K562 (cell line): ENCODE measurements around the gene RAB31. TPM values are rescaled to one million over a fixed set of nuclear protein-coding genes. Genes with fewer than 3 reads are reported as not detected.

Source experiments
- ATF1 ChIP-seq, 2 experiments: fragments of 450-650 bp in 1 of 2; IDR thresholded peaks; 2 replicates each; pipeline ENCODE4 v1.6.1; 2016; ENCODE audit warnings: missing compliant biosample characterization in 1 of 2, missing genetic modification characterization in 1 of 2
- BDP1 ChIP-seq: IDR thresholded peaks from 3 replicates; pipeline ENCODE4 v1.6.1; 2011; ENCODE audit not compliant: insufficient read length, insufficient read depth
- BRCA1 ChIP-seq, 2 experiments: fragments of 450-650 bp in 1 of 2; sonication (generic) in 1 of 2; formaldehyde crosslinking in 1 of 2; IDR thresholded peaks; 2 replicates each; pipeline versions ENCODE4 v1.5.0 to v1.6.1; 2017 to 2020; ENCODE audit warnings: mild to moderate bottlenecking in 1 of 2, missing genetic modification reagents in 1 of 2
- FUS ChIP-seq: fragments of 200-400 bp; formaldehyde crosslinking; optimal IDR thresholded peaks from 2 replicates; pipeline ENCODE3; 2017; ENCODE audit warnings: low read depth, low read length
- HES1 ChIP-seq: fragments of 450-650 bp; IDR thresholded peaks from 2 replicates; pipeline ENCODE4 v1.6.1; 2016; ENCODE audit warnings: low read depth, mild to moderate bottlenecking, moderate library complexity
- ID3 ChIP-seq, 2 experiments: fragments of 250-450 bp in 1 of 2; fragments of 450-650 bp in 1 of 2; sonication (Bioruptor Pico) in 1 of 2; IDR thresholded peaks; 2 replicates each; pipeline versions ENCODE4 v1.6.1 to v1.8.0; 2016 to 2021; ENCODE audit warnings: mild to moderate bottlenecking in 2 of 2, moderate library complexity in 2 of 2, missing compliant biosample characterization in 1 of 2, missing genetic modification characterization in 1 of 2
- JUN ChIP-seq, 2 experiments: sonication (generic) in 1 of 2; formaldehyde crosslinking in 1 of 2; IDR thresholded peaks; 2 replicates each; pipeline versions ENCODE4 v1.6.1 to v1.8.0; 2012 to 2022; ENCODE audit warnings: borderline replicate concordance in 2 of 2, mild to moderate bottlenecking in 2 of 2, improper control_type of control experiment in 1 of 2, low read depth in 1 of 2, low read length in 1 of 2, missing genetic modification reagents in 1 of 2
- MTA3 ChIP-seq: fragments of 450-650 bp; formaldehyde crosslinking; IDR thresholded peaks from 2 replicates; pipeline ENCODE4 v1.6.1; 2017; ENCODE audit warnings: mild to moderate bottlenecking, borderline replicate concordance
- NR2F6 ChIP-seq: fragments of 450-650 bp; formaldehyde crosslinking; IDR thresholded peaks from 2 replicates; pipeline ENCODE4 v1.4.0; 2020; ENCODE audit warnings: mild to moderate bottlenecking
- PHF8 ChIP-seq: fragments of 200-600 bp; sonication (generic); IDR thresholded peaks from 2 replicates; pipeline ENCODE4 v1.6.1; 2012; ENCODE audit warnings: mixed run types, mild to moderate bottlenecking, inconsistent platforms, low read length, moderate library complexity, borderline replicate concordance
- SAP30 ChIP-seq: fragments of 200-600 bp; sonication (generic); IDR thresholded peaks from 2 replicates; pipeline ENCODE4 v1.6.1; 2012; ENCODE audit warnings: borderline replicate concordance, low read depth, mild to moderate bottlenecking, moderate library complexity, low read length, control low read depth, inconsistent platforms; ENCODE audit not compliant: insufficient read depth, poor library complexity, severe bottlenecking
- SNRNP70 ChIP-seq: fragments of 200-400 bp; formaldehyde crosslinking; optimal IDR thresholded peaks from 2 replicates; pipeline ENCODE3; 2017; ENCODE audit warnings: low read depth, low read length
- TARDBP ChIP-seq: fragments of 450-650 bp; IDR thresholded peaks from 2 replicates; pipeline ENCODE4 v1.6.1; 2016
- TRIM25 ChIP-seq: fragments of 450-650 bp; IDR thresholded peaks from 2 replicates; pipeline ENCODE4 v1.7.0; 2016; ENCODE audit warnings: borderline replicate concordance
- ZBTB43 ChIP-seq: sonication (generic); formaldehyde crosslinking; IDR thresholded peaks from 2 replicates; pipeline ENCODE4 v1.8.0; 2023; ENCODE audit warnings: mild to moderate bottlenecking, missing genetic modification reagents
- ZFPM2 ChIP-seq: fragments of 250-450 bp; sonication (Bioruptor Pico); IDR thresholded peaks from 2 replicates; pipeline ENCODE4 v1.5.1; 2022; ENCODE audit warnings: mild to moderate bottlenecking
- ZNF398 ChIP-seq: fragments of 250-450 bp; sonication (Bioruptor Pico); IDR thresholded peaks from 2 replicates; pipeline ENCODE4 v1.8.0; 2021; ENCODE audit warnings: moderate library complexity, mild to moderate bottlenecking, inconsistent platforms
- ZNF740 ChIP-seq, 3 experiments: fragments of 200-800 bp in 1 of 3; sonication (Bioruptor generic) in 1 of 3; sonication (generic) in 1 of 3; formaldehyde crosslinking in 1 of 3; IDR thresholded peaks; 2 replicates each; pipeline versions ENCODE4 v1.6.1 to v1.8.0; 2016 to 2022; ENCODE audit warnings: mild to moderate bottlenecking in 2 of 3, missing compliant biosample characterization in 2 of 3, missing genetic modification characterization in 2 of 3, missing genetic modification reagents in 1 of 3
- polyA plus RNA-seq, 8 experiments: library from polyadenylated mRNA; depleted of rRNA in 4 of 8; stranded (reverse) in 5 of 8; unstranded in 3 of 8; fragments of >200 nt; fragmentation: Nextera tagmentation in 2 of 8; fragmentation: Illumina TruSeq in 1 of 8; extraction: Ambion mirVana in 2 of 8; extraction: Trizol in 1 of 8; gene quantifications; 2 replicates each; pipeline versions ENCODE4 v1.2.1 to v1.2.3, GENCODE V29; 2011 to 2014; ENCODE audit warnings: inconsistent platforms in 1 of 8, missing spikeins in 1 of 8
- total RNA-seq, 7 experiments: library from RNA; depleted of rRNA in 6 of 7; stranded (reverse); fragments of >200 nt in 6 of 7; fragmentation: Illumina TruSeq in 2 of 7; extraction: Trizol in 2 of 7; gene quantifications; 2 replicates each; pipeline versions ENCODE4 v1.2.1 to v1.2.3, GENCODE V29; 2011 to 2021; ENCODE audit warnings: low replicate concordance in 1 of 7

RAB31 gene
- total and polyA plus RNA-seq, 9 of the 15 experiments (the other 6 are each of a cell fraction or from before 2014, with no cell fraction given) = 20.7 to 70.4 (median 41.3) TPM

- TF ChIP-seq ID3 (CRISPR knock-in tag; IDR thresholded peaks at IDR 0.05) (no peak), ID3 (tag; IDR thresholded peaks at IDR 0.05) (no peak), TRIM25 (no peak), NR2F6 (CRISPR knock-in tag) (no peak), ZFPM2 (CRISPR knock-in tag) (no peak), PHF8 (no peak), FUS (no peak), ATF1 (CRISPR knock-in tag; IDR thresholded peaks at IDR 0.05) (no peak), ATF1 (tag; IDR thresholded peaks at IDR 0.05) (no peak), TARDBP (no peak), SNRNP70 (no peak), BDP1 (no peak), ZBTB43 (CRISPR knock-in tag) (no peak), SAP30 (no peak), MTA3 (no peak), BRCA1 (IDR thresholded peaks at IDR 0.05) (no peak), BRCA1 (CRISPR knock-in tag; IDR thresholded peaks at IDR 0.05) (no peak), ZNF398 (no peak), ZNF740 (CRISPR knock-in tag; IDR thresholded peaks at IDR 0.05) (no peak), ZNF740 (tag; IDR thresholded peaks at IDR 0.05) (0 out of 4 replicates have a peak, but pooled peaks of 1 of the 2 experiments have one; percentile 10), JUN (IDR thresholded peaks at IDR 0.05; ENCODE audit: borderline replicate concordance, low read depth, low read length) (no peak), JUN (CRISPR knock-in tag; IDR thresholded peaks at IDR 0.05; ENCODE audit: borderline replicate concordance) (no peak), HES1 (no peak)
These were observed 140.2 kb downstream of the RAB31 start (continued) for GRCh38 chr18:9848170-9848879.
